Articular chondrocyte of knee joint (primary cell): ENCODE results near the gene GALNT1. TPM values are rescaled to one million over a fixed set of nuclear protein-coding genes. Genes with fewer than 3 reads are reported as not detected.

Experiments
- total RNA-seq: library from RNA; depleted of rRNA; stranded (reverse); fragments of >200 nt; gene quantifications from 2 replicates; pipeline ENCODE4 v1.2.3, GENCODE V29; 2012

Gene GALNT1
- 507 and 572 TPM in 2 replicates for total RNA-seq

GRCh38 chr18:35581546-35581897 lies at the start of gene GALNT1:
Gene GALNT1 (plus strand): TSS chr18:35581740. CDS start chr18:35654663, 72,923 bp downstream.

Other genes with a start within 250 kb of the GALNT1 start
- gene ZNF24, start 237.3 kb upstream of the GALNT1 start, total RNA-seq, result 34.2 and 38.2 TPM in 2 replicates
- 3.4 and 4.5 TPM in 2 replicates for gene ZNF396, start 204.4 kb upstream of the GALNT1 start, total RNA-seq
- gene INO80C, start 83.8 kb upstream of the GALNT1 start, total RNA-seq, result 11.9 and 12.4 TPM in 2 replicates